Mesothelial cell of epicardium (in vitro differentiated cells): ENCODE measurements around the gene CACNA2D1. TPM values are rescaled to one million over a fixed set of nuclear protein-coding genes. Genes with fewer than 3 reads are reported as not detected.

Experiments
- DNase-seq, 2 experiments: peaks; one replicate each; pipeline ENCODE4 v3.0.0; 2021; ENCODE audit warnings: low spot score in 2 of 2; ENCODE audit not compliant: unreplicated experiment in 2 of 2
- H3K27ac Mint-ChIP-seq: 2 replicates; pipeline ENCODE4 v1.8.0; 2021; ENCODE audit warnings: mixed read lengths
- H3K27me3 Mint-ChIP-seq: 2 replicates; pipeline ENCODE4 v1.8.0; 2021; ENCODE audit warnings: low read depth, mixed read lengths
- H3K36me3 Mint-ChIP-seq: 2 replicates; pipeline ENCODE4 v1.8.0; 2021; ENCODE audit warnings: mixed read lengths
- H3K4me1 Mint-ChIP-seq: 2 replicates; pipeline ENCODE4 v1.8.0; 2021; ENCODE audit warnings: mixed read lengths
- H3K4me3 Mint-ChIP-seq: 2 replicates; pipeline ENCODE4 v1.8.0; 2021; ENCODE audit warnings: mild to moderate bottlenecking, moderate library complexity, mixed read lengths
- H3K9me3 Mint-ChIP-seq: 2 replicates; pipeline ENCODE4 v1.8.0; 2021; ENCODE audit warnings: mixed read lengths
- CTCF ChIP-seq: fragments of 200-600 bp; sonication (generic); IDR thresholded peaks from one replicate; pipeline ENCODE4 v1.5.0; 2021; ENCODE audit warnings: antibody characterized with exemption; ENCODE audit not compliant: unreplicated experiment
- total RNA-seq: library from RNA; stranded (reverse); gene quantifications from 3 replicates; pipeline ENCODE4 v1.2.1, GENCODE V29; 2021

Gene CACNA2D1
- total RNA-seq, 1 donor from 2014 or later, result 14.7 TPM

- TF ChIP-seq CTCF, result no peak
- Mint-ChIP-seq H3K36me3 (no peaks in the 10 kb centered on the region), H3K4me1 (peaks cover 4% of the 10 kb centered on the region), H3K27me3 (no peaks in the 10 kb centered on the region), H3K27ac (no peak overlapping the region), H3K9me3 (peaks cover 6% of the 10 kb centered on the region), H3K4me3 (no peak overlapping the region)
- DNase-seq, result no peak
Measured at GRCh38 chr7:81929386-81929785, 514.2 kb downstream of the CACNA2D1 start.

GRCh38 chr7:81926154-81926553, 517.4 kb downstream of the CACNA2D1 start:
- TF ChIP-seq CTCF, result no peak
- no peak overlapping the region for H3K4me3 Mint-ChIP-seq
- H3K4me1 Mint-ChIP-seq, result peaks cover 7% of the 10 kb centered on the region
- no peak for DNase-seq
- H3K27me3 Mint-ChIP-seq, result no peaks in the 10 kb centered on the region
- H3K36me3 Mint-ChIP-seq, result no peaks in the 10 kb centered on the region
- no peaks in the 10 kb centered on the region for H3K9me3 Mint-ChIP-seq
- H3K27ac Mint-ChIP-seq, result no peak overlapping the region

GRCh38 chr7:81925530-81925929, 518.0 kb downstream of the CACNA2D1 start:
- Mint-ChIP-seq H3K27ac (no peak overlapping the region), H3K4me3 (no peak overlapping the region), H3K27me3 (no peaks in the 10 kb centered on the region), H3K9me3 (no peaks in the 10 kb centered on the region), H3K36me3 (no peaks in the 10 kb centered on the region), H3K4me1 (peaks cover 7% of the 10 kb centered on the region)
- DNase-seq, result no peak
- TF ChIP-seq CTCF, result no peak

GRCh38 chr7:81924494-81924893, 519.1 kb downstream of the CACNA2D1 start:
- TF ChIP-seq CTCF, result no peak
- Mint-ChIP-seq H3K9me3 (no peaks in the 10 kb centered on the region), H3K4me3 (no peak overlapping the region), H3K36me3 (no peaks in the 10 kb centered on the region), H3K27me3 (no peaks in the 10 kb centered on the region), H3K27ac (no peak overlapping the region), H3K4me1 (peaks cover 7% of the 10 kb centered on the region)
- DNase-seq, result no peak

- Mint-ChIP-seq H3K27ac (no peak overlapping the region), H3K9me3 (peaks cover 13% of the 10 kb centered on the region), H3K27me3 (no peaks in the 10 kb centered on the region), H3K4me3 (no peak overlapping the region), H3K36me3 (no peaks in the 10 kb centered on the region), H3K4me1 (peaks cover 4% of the 10 kb centered on the region)
- no peak for TF ChIP-seq CTCF
- DNase-seq, result no peak
Measured at GRCh38 chr7:81919494-81919893, 524.1 kb downstream of the CACNA2D1 start.

GRCh38 chr7:81908220-81908619, 535.4 kb downstream of the CACNA2D1 start:
- H3K4me1 Mint-ChIP-seq, result no peaks in the 10 kb centered on the region
- H3K36me3 Mint-ChIP-seq, result no peaks in the 10 kb centered on the region
- no peak overlapping the region for H3K27ac Mint-ChIP-seq
- H3K9me3 Mint-ChIP-seq, result peaks cover 32% of the 10 kb centered on the region
- H3K4me3 Mint-ChIP-seq, result no peak overlapping the region
- no peak for DNase-seq
- no peak for TF ChIP-seq CTCF
- H3K27me3 Mint-ChIP-seq, result no peaks in the 10 kb centered on the region
